ENCODE measurements around the gene TMED1. TPM values are rescaled to one million over a fixed set of nuclear protein-coding genes. Genes with fewer than 3 reads are reported as not detected.

TMED1 gene
- total RNA-seq, 1 experiment from 2014 or later = 26.3 TPM

GRCh38 chr19:10868872-10869547, 33.0 kb upstream of the TMED1 start:
- no TSS peak for BruUV-seq (replicated peaks)
- Histone ChIP-seq H3K9me2 (ENCODE audit: insufficient read depth) (no peaks in the 10 kb centered on the region), H4K20me1 (ENCODE audit: insufficient read depth) (no peaks in the 10 kb centered on the region), H3K27me3 (ENCODE audit: insufficient read depth, low read length) (no peaks in the 10 kb centered on the region), H3K4me3 (replicated peaks in 1 of 2; ENCODE audit: low read depth in 1 of 2, low read length in 2 of 2) (no peak overlapping the region), H3K9ac (ENCODE audit: low read length) (no peak overlapping the region), H3K4me1 (ENCODE audit: control insufficient read depth in 1 of 2, insufficient read depth in 2 of 2, low read length in 2 of 2) (peaks cover 18 to 35% of the 10 kb centered on the region in 2 experiments), H3K36me3 (ENCODE audit: control insufficient read depth in 1 of 2, insufficient read depth in 2 of 2, low read length in 2 of 2) (no peaks in the 10 kb centered on the region), H2AFZ (ENCODE audit: low read depth, low read length, poor library complexity, severe bottlenecking) (no peak overlapping the region), H3K4me2 (ENCODE audit: low read length) (no peak overlapping the region), H3K9me3 (ENCODE audit: control insufficient read depth in 1 of 2, insufficient read depth in 1 of 2, low read depth in 1 of 2, low read length in 2 of 2) (no peaks in the 10 kb centered on the region), H3K27ac (ENCODE audit: low read depth, low read length) (no peak overlapping the region; the same call in 1 of the 2 replicates), H3K79me2 (ENCODE audit: insufficient read depth, low read length) (peaks cover 23% of the 10 kb centered on the region)
- TF ChIP-seq POLR2AphosphoS5 (IDR thresholded peaks at IDR 0.05; ENCODE audit: low read depth, low read length) = no peak
- TF ChIP-seq CTCF (IDR thresholded peaks at IDR 0.05 in 2 of 3, conservative IDR thresholded peaks at IDR 0.05 in 1 of 3; ENCODE audit: borderline replicate concordance in 1 of 3, insufficient read depth in 1 of 3, low read depth in 2 of 3, low read length in 2 of 3) = no peak
- no peak for TF ChIP-seq ELF1 (IDR thresholded peaks at IDR 0.05; ENCODE audit: borderline replicate concordance, low read depth)
- no peak for TF ChIP-seq CBX3 (IDR thresholded peaks at IDR 0.05; ENCODE audit: low read depth)
- RAD21 ChIA-PET (ENCODE audit: low non-redundant PET in 1 of 2, low total read pairs in 2 of 2, uncharacterized antibody in 2 of 2, unreplicated experiment in 2 of 2) = interaction anchor here in 1 of 2 experiments (0.6 kb wide), 1 partner anchor 149 kb away, joined by 7 read pairs; no protein-coding TSS in a partner anchor
- intact Hi-C loops (cut with micrococcal nuclease) = no loop called here
- ATAC-seq (no peak), DNase-seq (ENCODE audit: low read depth, low spot score) (no peak)
- CTCF ChIA-PET = interaction anchor here (1.3 to 2.5 kb wide), 3 partner anchors 11 to 33 kb away, joined by 5 to 25 read pairs (median 6); partner anchors contain the start of gene TMED1
- POLR2A ChIA-PET = no interaction called here

GRCh38 chr19:10866495-10866894, 30.5 kb upstream of the TMED1 start:
- Histone ChIP-seq H3K9me3 (ENCODE audit: control insufficient read depth in 1 of 2, insufficient read depth in 1 of 2, low read depth in 1 of 2, low read length in 2 of 2) (no peaks in the 10 kb centered on the region), H3K9ac (ENCODE audit: low read length) (no peak overlapping the region), H3K4me3 (replicated peaks in 1 of 2; ENCODE audit: low read depth in 1 of 2, low read length in 2 of 2) (no peak overlapping the region), H2AFZ (ENCODE audit: low read depth, low read length, poor library complexity, severe bottlenecking) (no peak overlapping the region), H3K27me3 (ENCODE audit: insufficient read depth, low read length) (no peaks in the 10 kb centered on the region), H3K79me2 (ENCODE audit: insufficient read depth, low read length) (no peaks in the 10 kb centered on the region), H3K4me2 (ENCODE audit: low read length) (no peak overlapping the region), H3K27ac (ENCODE audit: low read depth, low read length) (no peak overlapping the region), H4K20me1 (ENCODE audit: insufficient read depth) (no peaks in the 10 kb centered on the region), H3K4me1 (ENCODE audit: control insufficient read depth in 1 of 2, insufficient read depth in 2 of 2, low read length in 2 of 2) (peaks cover 11 to 29% of the 10 kb centered on the region in 2 experiments), H3K9me2 (ENCODE audit: insufficient read depth) (no peaks in the 10 kb centered on the region), H3K36me3 (ENCODE audit: control insufficient read depth in 1 of 2, insufficient read depth in 2 of 2, low read length in 2 of 2) (no peaks in the 10 kb centered on the region)
- DNase-seq (ENCODE audit: low read depth, low spot score) = no peak
- ChIA-PET RAD21 (ENCODE audit: low non-redundant PET in 1 of 2, low total read pairs in 2 of 2, uncharacterized antibody in 2 of 2, unreplicated experiment in 2 of 2) (interaction anchor here in 1 of 2 experiments (0.6 kb wide), 1 partner anchor 9 kb away, joined by 3 read pairs; no protein-coding TSS in a partner anchor), CTCF (interaction anchor here (1.7 to 4.5 kb wide), 4 partner anchors 9 to 167 kb away, joined by 4 to 52 read pairs (median 8); partner anchors contain the start of genes DNM2 and TMED1), POLR2A (no interaction called here)
- no TSS peak for BruUV-seq (replicated peaks)
- intact Hi-C loops (cut with micrococcal nuclease) = no loop called here
- no peak for ATAC-seq
- TF ChIP-seq RAD21 (IDR thresholded peaks at IDR 0.05; ENCODE audit: low read depth) (no peak), YY1 (IDR thresholded peaks at IDR 0.05; ENCODE audit: extremely low read depth, insufficient replicate concordance, low read depth, low read length) (no peak), JUND (IDR thresholded peaks at IDR 0.05) (no peak), ZFX (IDR thresholded peaks at IDR 0.05) (no peak), CEBPB (IDR thresholded peaks at IDR 0.05; ENCODE audit: low read depth) (no peak), MAX (IDR thresholded peaks at IDR 0.05) (no peak), SIN3A (IDR thresholded peaks at IDR 0.05; ENCODE audit: low read depth) (no peak), SRF (IDR thresholded peaks at IDR 0.05; ENCODE audit: low read depth) (no peak), ZNF274 (IDR thresholded peaks at IDR 0.05; ENCODE audit: low read depth, low read length) (no peak), POLR2A (IDR thresholded peaks at IDR 0.05; ENCODE audit: borderline replicate concordance, extremely low read depth, insufficient read depth, insufficient read length) (no peak), POLR2AphosphoS5 (IDR thresholded peaks at IDR 0.05; ENCODE audit: low read depth, low read length) (no peak)
- TF ChIP-seq, protein P1, sequence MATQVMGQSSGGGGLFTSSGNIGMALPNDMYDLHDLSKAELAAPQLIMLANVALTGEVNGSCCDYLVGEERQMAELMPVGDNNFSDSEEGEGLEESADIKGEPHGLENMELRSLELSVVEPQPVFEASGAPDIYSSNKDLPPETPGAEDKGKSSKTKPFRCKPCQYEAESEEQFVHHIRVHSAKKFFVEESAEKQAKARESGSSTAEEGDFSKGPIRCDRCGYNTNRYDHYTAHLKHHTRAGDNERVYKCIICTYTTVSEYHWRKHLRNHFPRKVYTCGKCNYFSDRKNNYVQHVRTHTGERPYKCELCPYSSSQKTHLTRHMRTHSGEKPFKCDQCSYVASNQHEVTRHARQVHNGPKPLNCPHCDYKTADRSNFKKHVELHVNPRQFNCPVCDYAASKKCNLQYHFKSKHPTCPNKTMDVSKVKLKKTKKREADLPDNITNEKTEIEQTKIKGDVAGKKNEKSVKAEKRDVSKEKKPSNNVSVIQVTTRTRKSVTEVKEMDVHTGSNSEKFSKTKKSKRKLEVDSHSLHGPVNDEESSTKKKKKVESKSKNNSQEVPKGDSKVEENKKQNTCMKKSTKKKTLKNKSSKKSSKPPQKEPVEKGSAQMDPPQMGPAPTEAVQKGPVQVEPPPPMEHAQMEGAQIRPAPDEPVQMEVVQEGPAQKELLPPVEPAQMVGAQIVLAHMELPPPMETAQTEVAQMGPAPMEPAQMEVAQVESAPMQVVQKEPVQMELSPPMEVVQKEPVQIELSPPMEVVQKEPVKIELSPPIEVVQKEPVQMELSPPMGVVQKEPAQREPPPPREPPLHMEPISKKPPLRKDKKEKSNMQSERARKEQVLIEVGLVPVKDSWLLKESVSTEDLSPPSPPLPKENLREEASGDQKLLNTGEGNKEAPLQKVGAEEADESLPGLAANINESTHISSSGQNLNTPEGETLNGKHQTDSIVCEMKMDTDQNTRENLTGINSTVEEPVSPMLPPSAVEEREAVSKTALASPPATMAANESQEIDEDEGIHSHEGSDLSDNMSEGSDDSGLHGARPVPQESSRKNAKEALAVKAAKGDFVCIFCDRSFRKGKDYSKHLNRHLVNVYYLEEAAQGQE (IDR thresholded peaks at IDR 0.05; ENCODE audit: low read depth) = no peak
